Subcutaneous adipose tissue (tissue), 4 donors: Measurements from ENCODE around the gene ADPRHL1. TPM values are rescaled to one million over a fixed set of nuclear protein-coding genes. Genes with fewer than 3 reads are reported as not detected.

Experiments used
- CTCF ChIP-seq: fragments of 450-650 bp; IDR thresholded peaks from one replicate; pipeline ENCODE4 v1.5.1; 2016; ENCODE audit warnings: low read depth, mild to moderate bottlenecking, control low read depth, antibody characterized with exemption, moderate library complexity
- total RNA-seq, 4 donors: library from RNA; depleted of rRNA; stranded (reverse); fragments of >200 nt; gene quantifications; one replicate each; pipeline ENCODE4 v1.1.0, GENCODE V29; 2016

ADPRHL1 gene
- total RNA-seq, 4 donors from 2014 or later: 2.2 to 5.3 (median 2.9) TPM

GRCh38 chr13:113469582-113469981 lies 16.3 kb upstream of the ADPRHL1 start:
- no peak for TF ChIP-seq CTCF

GRCh38 chr13:113468472-113469201 lies 15.3 kb upstream of the ADPRHL1 start:
- TF ChIP-seq CTCF: no peak

- no peak for TF ChIP-seq CTCF
These were observed 14.7 kb upstream of the ADPRHL1 start for GRCh38 chr13:113468029-113468428.

- TF ChIP-seq CTCF: no peak
These were observed 13.1 kb upstream of the ADPRHL1 start for GRCh38 chr13:113466383-113466782.

GRCh38 chr13:113465300-113465699 lies 12.0 kb upstream of the ADPRHL1 start:
- no peak for TF ChIP-seq CTCF

- no peak for TF ChIP-seq CTCF
These were observed 11.2 kb upstream of the ADPRHL1 start for GRCh38 chr13:113464476-113464875.

GRCh38 chr13:113461022-113461751 lies 7.9 kb upstream of the ADPRHL1 start:
- no peak for TF ChIP-seq CTCF
